H9 (cell line): Measurements from ENCODE around the gene PCGF2. TPM values are rescaled to one million over a fixed set of nuclear protein-coding genes. Genes with fewer than 3 reads are reported as not detected.
A peak's percentile ranks its signal among the peaks of the same experiment; 100 is the strongest.

Experiments
- DNase-seq: peaks from one replicate; pipeline ENCODE4 v3.0.0-alpha.2; 2017
- H2AFZ ChIP-seq: one replicate; pipeline ENCODE4 v1.6.1; 2013; ENCODE audit warnings: mild to moderate bottlenecking, low read length, control low read depth, moderate library complexity
- H2AK5ac ChIP-seq: 2 replicates; pipeline ENCODE4 v1.6.1; 2013; ENCODE audit warnings: low read length, control low read depth, mixed read lengths; ENCODE audit not compliant: insufficient read length
- H2BK120ac ChIP-seq: one replicate; pipeline ENCODE4 v1.6.1; 2013; ENCODE audit warnings: low read depth, mild to moderate bottlenecking, low read length, control low read depth, inconsistent platforms; ENCODE audit not compliant: poor library complexity, severe bottlenecking
- H2BK12ac ChIP-seq: 2 replicates; pipeline ENCODE4 v1.6.1; 2013; ENCODE audit warnings: low read length, control low read depth, mixed read lengths, low read depth; ENCODE audit not compliant: insufficient read length
- H2BK15ac ChIP-seq: 2 replicates; pipeline ENCODE4 v1.6.1; 2013; ENCODE audit warnings: low read depth, low read length, control low read depth
- H2BK20ac ChIP-seq: one replicate; pipeline ENCODE4 v1.6.1; 2013; ENCODE audit warnings: low read depth, mild to moderate bottlenecking, low read length, control low read depth, inconsistent platforms; ENCODE audit not compliant: poor library complexity, severe bottlenecking
- H2BK5ac ChIP-seq: 2 replicates; pipeline ENCODE4 v1.6.1; 2013; ENCODE audit warnings: low read length, control low read depth, mixed read lengths; ENCODE audit not compliant: insufficient read length
- H3K14ac ChIP-seq: 2 replicates; pipeline ENCODE4 v1.6.1; 2013; ENCODE audit warnings: low read length, control low read depth; ENCODE audit not compliant: insufficient read depth
- H3K18ac ChIP-seq: 2 replicates; pipeline ENCODE4 v1.6.1; 2013; ENCODE audit warnings: low read depth, mild to moderate bottlenecking, mixed read lengths, low read length, control low read depth; ENCODE audit not compliant: insufficient read length
- H3K23ac ChIP-seq: 2 replicates; pipeline ENCODE4 v1.6.1; 2013; ENCODE audit warnings: low read length, control low read depth, mixed read lengths, low read depth; ENCODE audit not compliant: insufficient read length
- H3K23me2 ChIP-seq: 2 replicates; pipeline ENCODE4 v1.6.1; 2013; ENCODE audit warnings: low read depth, mild to moderate bottlenecking, mixed read lengths, low read length, control low read depth; ENCODE audit not compliant: insufficient read length, poor library complexity, severe bottlenecking
- H3K27ac ChIP-seq: 2 replicates; pipeline ENCODE4 v1.5.1; 2013; ENCODE audit warnings: low read length, control low read depth, mixed read lengths, low read depth; ENCODE audit not compliant: insufficient read length
- H3K27me3 ChIP-seq: 2 replicates; pipeline ENCODE4 v1.6.1; 2013; ENCODE audit warnings: low read length, control low read depth, inconsistent platforms; ENCODE audit not compliant: insufficient read depth
- H3K4ac ChIP-seq: 2 replicates; pipeline ENCODE4 v1.6.1; 2013; ENCODE audit warnings: low read depth, mild to moderate bottlenecking, control low read depth, inconsistent platforms, low read length, moderate library complexity
- H3K4me1 ChIP-seq: 2 replicates; pipeline ENCODE4 v1.6.1; 2013; ENCODE audit warnings: low read length, control low read depth, inconsistent platforms; ENCODE audit not compliant: insufficient read depth
- H3K4me2 ChIP-seq: 2 replicates; pipeline ENCODE4 v1.6.1; 2013; ENCODE audit warnings: low read length, control low read depth, mixed read lengths; ENCODE audit not compliant: insufficient read length, insufficient read depth
- H3K56ac ChIP-seq: 2 replicates; pipeline ENCODE4 v1.6.1; 2013; ENCODE audit warnings: low read depth, mild to moderate bottlenecking, mixed read lengths, low read length, control low read depth; ENCODE audit not compliant: insufficient read length
- H3K79me1 ChIP-seq: 2 replicates; pipeline ENCODE4 v1.6.1; 2013; ENCODE audit warnings: low read depth, mild to moderate bottlenecking, moderate library complexity, low read length, control low read depth, inconsistent platforms; ENCODE audit not compliant: insufficient read depth, poor library complexity, severe bottlenecking
- H3K79me2 ChIP-seq: 2 replicates; pipeline ENCODE4 v1.6.1; 2013; ENCODE audit warnings: low read length, control low read depth, inconsistent platforms; ENCODE audit not compliant: insufficient read depth
- H3K9ac ChIP-seq: 2 replicates; pipeline ENCODE4 v1.6.1; 2013; ENCODE audit warnings: low read length, control low read depth, mixed read lengths; ENCODE audit not compliant: insufficient read length; ENCODE audit errors: extremely low read depth
- H3K9me3 ChIP-seq: one replicate; pipeline ENCODE4 v1.6.1; 2013; ENCODE audit warnings: low read depth, low read length, inconsistent platforms; ENCODE audit not compliant: control insufficient read depth
- H3T11ph ChIP-seq: one replicate; pipeline ENCODE4 v1.6.1; 2013; ENCODE audit warnings: mild to moderate bottlenecking, low read length, control low read depth, inconsistent platforms
- H4K20me1 ChIP-seq: one replicate; pipeline ENCODE4 v1.6.1; 2013; ENCODE audit not compliant: control insufficient read depth, insufficient read length, insufficient read depth
- H4K5ac ChIP-seq: 2 replicates; pipeline ENCODE4 v1.6.1; 2013; ENCODE audit warnings: low read depth, mild to moderate bottlenecking, mixed read lengths, low read length, control low read depth; ENCODE audit not compliant: insufficient read length
- H4K8ac ChIP-seq: replicated peaks from 2 replicates; pipeline ENCODE4 v1.6.1; 2013; ENCODE audit warnings: low read length, control low read depth, mixed read lengths, low read depth; ENCODE audit not compliant: insufficient read length
- H4K91ac ChIP-seq: 2 replicates; pipeline ENCODE4 v1.6.1; 2013; ENCODE audit warnings: low read depth, mild to moderate bottlenecking, moderate library complexity, mixed read lengths, low read length, control low read depth; ENCODE audit not compliant: insufficient read length
- H3K27ac Mint-ChIP-seq, 3 experiments: 2 replicates in 2 of 3; 3 replicates in 1 of 3; pipeline ENCODE4 v1.8.0; 2020 to 2021; ENCODE audit warnings: mixed read lengths in 3 of 3, mild to moderate bottlenecking in 1 of 3, moderate library complexity in 1 of 3
- H3K27me3 Mint-ChIP-seq: 2 replicates; pipeline ENCODE4 v1.8.0; 2021; ENCODE audit warnings: low read depth, mild to moderate bottlenecking, moderate library complexity, mixed read lengths
- H3K36me3 Mint-ChIP-seq, 3 experiments: 2 replicates in 2 of 3; 3 replicates in 1 of 3; pipeline ENCODE4 v1.8.0; 2020 to 2021; ENCODE audit warnings: low read depth in 3 of 3, mixed read lengths in 3 of 3; ENCODE audit not compliant: insufficient read depth in 1 of 3
- H3K4me1 Mint-ChIP-seq, 2 experiments: 2 replicates each; pipeline ENCODE4 v1.8.0; 2020; ENCODE audit warnings: mixed read lengths in 2 of 2
- H3K4me3 Mint-ChIP-seq, 2 experiments: 2 replicates in 1 of 2; 3 replicates in 1 of 2; pipeline ENCODE4 v1.8.0; 2020 to 2021; ENCODE audit warnings: mild to moderate bottlenecking in 2 of 2, mixed read lengths in 2 of 2, moderate library complexity in 1 of 2
- H3K9me3 Mint-ChIP-seq, 2 experiments: 2 replicates in 1 of 2; 3 replicates in 1 of 2; pipeline ENCODE4 v1.8.0; 2020; ENCODE audit warnings: mild to moderate bottlenecking in 2 of 2, mixed read lengths in 2 of 2, moderate library complexity in 1 of 2
- WGBS: extraction: QIAGEN DNeasy Blood & Tissue Kit; methylation state at CpG from one replicate; pipeline ENCODE4 v1.1.7; 2013; ENCODE audit warnings: missing lambda C conversion rate, low lambda C conversion rate, mixed read lengths; ENCODE audit not compliant: insufficient read length; ENCODE audit errors: extremely low coverage; 5-methylcytosine and 5-hydroxymethylcytosine counted together
- total RNA-seq: library from RNA; stranded (reverse); gene quantifications from 2 replicates; pipeline ENCODE4 v1.2.1, GENCODE V29; 2021
- TF ChIP-seq, protein P1 (sequence below): fragments of 200-600 bp; sonication (generic); conservative IDR thresholded peaks from 3 replicates; pipeline ENCODE4 v1.8.0; 2021; ENCODE audit warnings: antibody characterized with exemption, mild to moderate bottlenecking

The PCGF2 gene
- total RNA-seq, 1 experiment from 2014 or later, result 106 TPM

GRCh38 chr17:38751144-38751807 is 3.1 kb upstream of the PCGF2 start:
- Mint-ChIP-seq H3K36me3 (peaks cover 14 to 24% (median 22%) of the 10 kb centered on the region in 3 experiments), H3K4me1 (peaks cover 26 to 27% of the 10 kb centered on the region in 2 experiments), H3K27me3 (peaks cover 11% of the 10 kb centered on the region), H3K4me3 (peak overlapping the region; percentile 97), H3K9me3 (peaks cover 0 to 3% of the 10 kb centered on the region in 2 experiments; a peak in 2 of 5 replicates), H3K27ac (no peak overlapping the region)
- Histone ChIP-seq H2BK20ac (no peak overlapping the region), H4K5ac (no peak overlapping the region), H3K79me1 (no peaks in the 10 kb centered on the region), H4K20me1 (no peaks in the 10 kb centered on the region), H4K8ac (no peak overlapping the region), H2BK15ac (no peak overlapping the region), H3K23me2 (peaks cover 37% of the 10 kb centered on the region), H2AFZ (no peak overlapping the region), H3K27ac (no peak overlapping the region), H3K27me3 (no peaks in the 10 kb centered on the region), H3K9me3 (no peaks in the 10 kb centered on the region), H3K4me1 (no peaks in the 10 kb centered on the region), H3K18ac (no peak overlapping the region), H3K4ac (no peak overlapping the region), H3K56ac (no peak overlapping the region), H2BK120ac (no peak overlapping the region), H3K79me2 (peaks cover 12% of the 10 kb centered on the region; the same call in 1 of the 2 replicates), H2BK12ac (no peak overlapping the region), H3K14ac (no peak overlapping the region), H4K91ac (no peak overlapping the region), H2BK5ac (no peak overlapping the region), H3K4me2 (peak overlapping the region; percentile 98), H3K9ac (peak overlapping the region; percentile 7), H3K23ac (no peak overlapping the region), H2AK5ac (no peak overlapping the region), H3T11ph (no peak overlapping the region)
- DNase-seq, result no peak
- TF ChIP-seq, protein P1, sequence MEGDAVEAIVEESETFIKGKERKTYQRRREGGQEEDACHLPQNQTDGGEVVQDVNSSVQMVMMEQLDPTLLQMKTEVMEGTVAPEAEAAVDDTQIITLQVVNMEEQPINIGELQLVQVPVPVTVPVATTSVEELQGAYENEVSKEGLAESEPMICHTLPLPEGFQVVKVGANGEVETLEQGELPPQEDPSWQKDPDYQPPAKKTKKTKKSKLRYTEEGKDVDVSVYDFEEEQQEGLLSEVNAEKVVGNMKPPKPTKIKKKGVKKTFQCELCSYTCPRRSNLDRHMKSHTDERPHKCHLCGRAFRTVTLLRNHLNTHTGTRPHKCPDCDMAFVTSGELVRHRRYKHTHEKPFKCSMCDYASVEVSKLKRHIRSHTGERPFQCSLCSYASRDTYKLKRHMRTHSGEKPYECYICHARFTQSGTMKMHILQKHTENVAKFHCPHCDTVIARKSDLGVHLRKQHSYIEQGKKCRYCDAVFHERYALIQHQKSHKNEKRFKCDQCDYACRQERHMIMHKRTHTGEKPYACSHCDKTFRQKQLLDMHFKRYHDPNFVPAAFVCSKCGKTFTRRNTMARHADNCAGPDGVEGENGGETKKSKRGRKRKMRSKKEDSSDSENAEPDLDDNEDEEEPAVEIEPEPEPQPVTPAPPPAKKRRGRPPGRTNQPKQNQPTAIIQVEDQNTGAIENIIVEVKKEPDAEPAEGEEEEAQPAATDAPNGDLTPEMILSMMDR, result no peak
- WGBS, result no CpG with 5 or more reads among the region's 10 CpGs
